GM21619 (cell line): ENCODE measurements around the gene SP110.
"Not testable (repeated sequence)": the region's sequence is repeated elsewhere in the genome, so short reads cannot be mapped to it uniquely, and the experiment has no call there.

Experiments used
- ATAC-seq: cut with Tn5 transposase; IDR thresholded peaks from one replicate; pipeline ENCODE4 v1.9.1; 2021; ENCODE audit not compliant: unreplicated experiment

SP110 gene

DNA sequence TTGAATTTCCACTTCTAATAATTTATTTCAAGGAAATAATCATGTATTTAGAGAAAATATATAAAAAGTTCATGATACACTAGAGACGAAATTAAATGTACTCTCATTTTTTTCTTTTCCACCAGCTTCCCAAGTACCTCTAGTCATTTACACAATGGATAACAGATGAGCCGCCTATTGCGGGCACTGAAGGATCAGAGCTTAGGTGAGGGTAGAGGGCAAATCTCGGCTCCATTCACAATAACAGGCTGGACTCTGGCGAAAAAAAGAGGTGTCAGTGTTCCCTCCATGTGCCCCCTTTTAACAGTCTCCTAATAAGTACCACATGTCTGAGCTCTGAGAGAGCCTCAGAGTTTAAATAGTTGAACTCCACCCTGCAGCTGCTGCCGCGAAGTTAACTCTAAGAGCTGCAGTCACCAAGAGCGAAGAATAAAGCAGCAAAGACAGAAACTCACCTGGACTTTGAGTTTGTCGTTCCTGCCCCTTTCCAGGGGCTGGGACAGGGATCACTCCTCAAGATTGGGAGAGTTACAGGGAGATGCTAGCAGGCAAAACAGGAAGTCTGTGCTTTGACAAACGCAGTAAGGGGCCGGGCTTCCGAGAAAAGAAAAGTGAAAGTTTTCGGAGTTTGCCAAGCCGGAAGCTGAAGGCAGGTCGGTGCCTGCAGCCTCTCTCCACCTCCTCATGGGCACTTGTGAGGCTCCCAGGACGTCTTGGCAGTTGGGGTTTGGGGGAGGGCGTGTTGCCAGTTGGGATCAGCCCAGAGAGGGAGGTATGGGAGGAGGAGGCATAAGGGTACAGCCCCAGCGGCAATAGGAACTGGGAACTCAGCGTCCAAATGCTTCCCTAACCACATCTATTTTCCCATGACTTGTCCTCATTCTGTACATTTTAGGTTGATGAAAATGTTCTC is at the start of gene SP110:
SP110 (minus strand) TSS at position 566 of the 913 bp plus-strand sequence. CDS start 3,057 bp downstream, outside the sequence.
- ATAC-seq = peak; percentile 85

GRCh38 chr2:230268606-230269243 is 48.9 kb upstream of the SP110 start:
- ATAC-seq = peak; percentile 63

GRCh38 chr2:230267556-230267955 is 47.8 kb upstream of the SP110 start:
- ATAC-seq = peak; percentile 61

DNA sequence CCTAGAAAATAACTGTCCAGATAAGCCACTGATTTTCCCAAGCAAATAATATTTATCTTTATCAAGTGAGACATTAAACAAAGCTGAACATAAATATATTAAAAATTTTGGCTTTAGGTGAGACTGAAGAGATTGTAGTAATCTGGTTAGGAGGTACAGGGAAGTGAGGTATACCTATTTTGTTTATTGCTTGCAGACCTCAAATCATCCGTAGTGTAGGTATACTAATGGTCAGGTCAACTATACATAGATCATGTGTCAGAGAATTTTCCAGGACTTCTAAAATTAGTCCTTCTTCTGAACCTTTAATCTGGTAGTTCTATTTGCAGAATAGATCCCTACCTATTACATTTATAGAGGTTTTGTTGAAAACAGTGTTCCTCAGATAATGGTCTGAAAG is 47.3 kb upstream of the SP110 start:
- ATAC-seq = peak; percentile 9

GRCh38 chr2:230266638-230267037 is 46.9 kb upstream of the SP110 start:
- no peak for ATAC-seq

GRCh38 chr2:230264945-230265344 is 45.2 kb upstream of the SP110 start:
- ATAC-seq = not testable (repeated sequence)

GRCh38 chr2:230262246-230262645 is 42.5 kb upstream of the SP110 start:
- ATAC-seq = no peak

- no peak for ATAC-seq
These were observed 38.7 kb upstream of the SP110 start for GRCh38 chr2:230258483-230258882.

GRCh38 chr2:230256733-230257332 is 37.0 kb upstream of the SP110 start:
- no peak for ATAC-seq

- no peak for ATAC-seq
These were observed 34.5 kb upstream of the SP110 start for GRCh38 chr2:230254152-230254881.

GRCh38 chr2:230250231-230250630 is 30.4 kb upstream of the SP110 start:
- no peak for ATAC-seq

DNA sequence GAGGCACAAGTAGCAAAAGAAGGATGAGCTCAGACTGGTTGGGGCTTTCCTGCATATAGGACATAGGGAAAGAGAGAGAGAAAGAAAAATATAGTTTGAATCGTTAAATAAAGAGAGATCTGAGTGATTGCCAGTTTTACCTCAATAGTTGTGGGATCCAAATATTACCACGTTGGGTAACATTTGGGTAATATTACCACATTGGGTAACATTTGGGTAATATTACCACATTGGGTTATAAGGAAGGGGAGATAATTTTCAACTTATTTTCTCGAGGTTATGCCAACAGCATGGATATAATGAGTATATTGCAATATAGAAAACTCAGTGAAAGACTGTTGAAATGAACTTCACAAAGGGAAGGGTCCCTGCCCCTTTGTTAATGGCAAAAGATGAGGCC is 26.4 kb upstream of the SP110 start:
- no peak for ATAC-seq

GRCh38 chr2:230244211-230244610 is 24.4 kb upstream of the SP110 start:
- no peak for ATAC-seq

- ATAC-seq = peak; percentile 71
These were observed 15.1 kb upstream of the SP110 start for GRCh38 chr2:230234845-230235244.

DNA sequence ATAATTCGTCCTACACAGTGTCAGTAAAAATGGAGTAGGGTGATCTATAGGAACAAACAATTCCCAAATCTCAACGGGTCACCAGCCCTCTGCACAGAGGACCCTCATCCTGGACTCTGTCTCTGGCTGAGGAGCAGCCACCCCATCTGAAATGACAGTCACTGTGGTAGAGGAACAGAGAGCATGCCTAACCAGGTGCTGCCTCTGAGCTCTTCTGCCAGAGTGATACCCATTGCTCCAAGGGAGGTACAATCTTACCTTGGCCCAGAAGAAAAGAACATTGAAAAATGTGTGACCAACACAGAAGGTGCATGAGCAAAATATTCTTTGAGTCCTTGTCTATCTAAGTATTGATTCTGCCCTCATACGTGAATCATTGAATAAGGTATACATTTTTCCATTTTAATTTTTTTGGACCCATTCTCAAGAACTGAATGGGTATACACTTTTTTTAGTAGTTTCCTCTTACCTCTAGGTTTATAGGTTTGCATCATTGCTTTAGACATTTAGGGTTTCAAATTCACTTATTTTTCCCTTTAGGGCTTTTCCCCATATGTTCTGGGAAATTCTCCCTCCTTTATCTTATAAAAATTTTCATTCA is 14.4 kb upstream of the SP110 start:
- peak; percentile 60 for ATAC-seq

GRCh38 chr2:230231251-230231650 is 11.5 kb upstream of the SP110 start:
- ATAC-seq = no peak

DNA sequence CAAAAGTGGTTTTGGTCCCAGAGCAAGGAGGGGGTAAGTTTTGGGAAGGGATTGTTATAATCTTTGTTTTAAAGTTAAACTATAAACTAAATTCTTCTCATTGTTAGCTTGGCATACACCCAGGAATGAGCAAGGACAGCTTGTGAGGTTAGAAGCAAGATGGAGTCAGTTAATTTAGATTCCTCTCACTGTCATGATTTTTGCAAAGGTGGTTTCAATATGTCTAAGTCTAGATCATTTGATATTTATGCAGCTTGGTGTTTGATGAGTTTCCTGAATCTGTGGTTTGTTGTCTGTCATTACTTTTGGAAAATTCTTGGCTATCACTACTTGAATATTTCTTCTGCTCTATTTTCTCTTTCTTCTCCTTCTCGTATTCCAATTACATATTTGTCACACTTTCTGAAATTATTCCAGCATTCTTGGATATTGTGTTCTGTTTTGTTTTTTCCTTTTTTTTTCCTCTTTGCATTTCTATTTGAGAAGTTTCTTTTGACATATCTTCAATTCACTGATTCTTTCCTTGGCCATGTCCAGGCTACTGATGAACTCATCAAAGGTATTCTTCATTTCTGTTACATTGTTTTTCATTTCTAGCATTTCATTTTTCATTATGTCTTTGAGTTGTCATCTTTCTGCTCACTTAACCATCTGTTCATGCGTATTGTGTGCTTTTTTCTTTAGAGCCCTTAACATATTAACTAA is 10.9 kb upstream of the SP110 start:
- ATAC-seq = no peak

- no peak for ATAC-seq
These were observed 10.3 kb upstream of the SP110 start for GRCh38 chr2:230230087-230230486.

GRCh38 chr2:230227216-230227615 is 7.4 kb upstream of the SP110 start:
- no peak for ATAC-seq

DNA sequence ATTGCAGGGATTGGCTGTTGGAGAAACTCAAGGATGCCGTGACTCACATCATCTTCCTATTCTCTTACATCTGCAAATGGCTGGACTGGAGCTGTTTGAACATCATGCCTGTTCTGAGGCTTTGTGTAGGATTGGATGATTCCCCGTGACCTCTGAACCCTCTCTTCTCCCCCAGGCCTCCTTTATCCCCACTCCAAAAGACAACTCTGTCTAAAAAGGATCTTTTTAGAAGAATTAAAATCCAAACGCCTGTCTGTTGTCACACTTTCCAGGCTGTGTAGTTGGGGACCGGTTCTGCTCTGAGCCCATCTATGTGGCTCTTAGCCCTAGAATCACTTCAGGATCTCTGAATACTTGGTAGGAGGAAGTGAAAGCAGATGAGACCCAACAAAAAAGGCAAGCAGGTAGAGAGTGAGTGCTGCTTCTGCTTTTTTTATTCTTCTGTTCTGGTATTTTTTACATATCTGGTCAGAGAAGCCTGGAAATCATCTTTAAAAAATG is 6.3 kb upstream of the SP110 start:
- ATAC-seq = peak; percentile 65
